Suprapubic skin (tissue), 3 donors: ENCODE results near the gene ERICH2.

Experiments
- CTCF ChIP-seq, 2 donors: fragments of 200-600 bp in 1 of 2; fragments of 450-650 bp in 1 of 2; sonication (generic) in 1 of 2; IDR thresholded peaks; one replicate each; pipeline ENCODE4 v1.5.1; 2016 to 2019; ENCODE audit warnings: antibody characterized with exemption in 2 of 2, mild to moderate bottlenecking in 1 of 2, moderate library complexity in 1 of 2
- EP300 ChIP-seq: sonication (generic); formaldehyde crosslinking; IDR thresholded peaks from one replicate; pipeline ENCODE4 v1.6.1; 2017; ENCODE audit warnings: antibody characterized with exemption

- TF ChIP-seq EP300 (no peak), CTCF (IDR thresholded peaks at IDR 0.05) (no peak)
Observed at GRCh38 chr2:170743530-170744239, 26.5 kb upstream of the ERICH2 start.
